Heart left ventricle (tissue), 13 donors: ENCODE results near the gene JPH2.

ENCODE experiments used
- CTCF ChIP-seq, 12 donors: fragments of 200-600 bp; sonication (generic) in 4 of 12; IDR thresholded peaks; one replicate each; pipeline versions ENCODE4 v1.5.0 to v1.8.0; 2018 to 2022; ENCODE audit warnings: antibody characterized with exemption in 12 of 12, mild to moderate bottlenecking in 5 of 12
- POLR2A ChIP-seq, 2 donors: fragments of 450-650 bp; IDR thresholded peaks; one replicate each; pipeline ENCODE4 v1.6.1; 2017; ENCODE audit warnings: antibody characterized with exemption in 2 of 2, mild to moderate bottlenecking in 2 of 2, moderate library complexity in 2 of 2
- donor health status: ischemic (EF 13 %, LVEDD 7.1; RV severe dilation, severe dysfunction).
- donor health status: DM: no; HTN: yes; CAD: no.
- donor health status: DM: no; HTN: no; CAD: no.
- donor health status: ischemic (EF 25% LVEDD 6.9; RV normal size, moderate dysfunction).
- donor health status: ischemic (EF 25% LVEDD 5.7; RV mildly dilated, moderate dysfunction).
- donor health status: ischemic (EF 35%, LVEDD 5.7; RV mildly dilated, moderate dysfunction).
- donor health status: nonischemic (EF 11% LVEDD 7.7; RV severe dilation, severe dysfunction).
- donor health status: DM: yes; HTN: yes; CAD: no.
- donor health status: PGD.
- donor health status: ischemic (EF 29% LVEDD 5.4; RV normal size, mild dysfunction).
- donor health status: nonischemic (EF 23%, LVEDD 6.1; RV moderate dilation, normal function).

DNA sequence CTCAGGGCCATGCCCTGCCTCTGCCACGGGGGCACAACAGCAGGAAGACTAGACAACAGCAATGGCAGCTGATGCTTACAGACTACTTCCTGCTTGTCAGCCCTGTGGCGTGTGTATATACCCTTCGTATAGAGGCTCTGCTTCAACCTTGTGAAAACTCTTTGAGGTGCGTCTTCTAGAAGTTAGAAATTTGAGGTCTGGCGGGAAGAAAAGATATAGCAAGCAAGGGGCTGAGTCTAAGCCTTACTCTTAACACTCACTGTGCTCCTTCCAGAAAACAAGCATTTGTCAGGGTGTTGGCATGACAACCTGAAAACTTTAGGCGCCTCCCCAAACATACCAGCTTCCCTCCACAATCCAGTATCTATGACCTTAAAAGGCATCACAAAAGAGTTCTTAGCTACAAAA is 33.3 kb downstream of the JPH2 start:
- TF ChIP-seq CTCF (IDR thresholded peaks at IDR 0.05) (no peak), POLR2A (IDR thresholded peaks at IDR 0.05) (no peak)
